ENCODE data around the gene IFIH1.

DNA sequence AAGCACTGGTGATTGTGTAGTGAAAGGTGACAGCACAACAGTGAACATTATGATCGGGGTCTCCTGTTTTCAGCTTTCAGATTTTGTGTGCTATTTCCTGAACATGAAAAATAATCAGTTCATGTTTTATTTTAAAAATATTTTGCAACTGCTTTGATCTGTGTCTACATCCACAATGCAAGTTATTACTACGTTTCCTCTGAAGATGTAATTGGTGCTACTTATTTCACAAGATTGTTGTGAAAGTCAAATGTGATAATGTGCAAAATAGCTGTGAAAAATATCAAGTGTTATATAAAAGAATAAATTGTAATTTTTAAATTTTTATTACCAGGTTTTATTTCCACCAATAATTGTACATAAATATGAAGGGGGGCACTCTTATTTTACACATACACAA is 19.4 kb upstream of the IFIH1 start:
- TF ChIP-seq, protein P1, sequence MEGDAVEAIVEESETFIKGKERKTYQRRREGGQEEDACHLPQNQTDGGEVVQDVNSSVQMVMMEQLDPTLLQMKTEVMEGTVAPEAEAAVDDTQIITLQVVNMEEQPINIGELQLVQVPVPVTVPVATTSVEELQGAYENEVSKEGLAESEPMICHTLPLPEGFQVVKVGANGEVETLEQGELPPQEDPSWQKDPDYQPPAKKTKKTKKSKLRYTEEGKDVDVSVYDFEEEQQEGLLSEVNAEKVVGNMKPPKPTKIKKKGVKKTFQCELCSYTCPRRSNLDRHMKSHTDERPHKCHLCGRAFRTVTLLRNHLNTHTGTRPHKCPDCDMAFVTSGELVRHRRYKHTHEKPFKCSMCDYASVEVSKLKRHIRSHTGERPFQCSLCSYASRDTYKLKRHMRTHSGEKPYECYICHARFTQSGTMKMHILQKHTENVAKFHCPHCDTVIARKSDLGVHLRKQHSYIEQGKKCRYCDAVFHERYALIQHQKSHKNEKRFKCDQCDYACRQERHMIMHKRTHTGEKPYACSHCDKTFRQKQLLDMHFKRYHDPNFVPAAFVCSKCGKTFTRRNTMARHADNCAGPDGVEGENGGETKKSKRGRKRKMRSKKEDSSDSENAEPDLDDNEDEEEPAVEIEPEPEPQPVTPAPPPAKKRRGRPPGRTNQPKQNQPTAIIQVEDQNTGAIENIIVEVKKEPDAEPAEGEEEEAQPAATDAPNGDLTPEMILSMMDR (IDR thresholded peaks at IDR 0.05 in 4 of 5, conservative IDR thresholded peaks at IDR 0.05 in 1 of 5) = no peak
- no peak for TF ChIP-seq POLR2A (IDR thresholded peaks at IDR 0.05)

Measured in gastrocnemius medialis (tissue), 4 donors.